AG09319 (cell line): Measurements from ENCODE around the gene ST6GALNAC4.

Source experiments
- DNase-seq: peaks from one replicate; pipeline ENCODE4 v3.0.0-alpha.2; 2010; ENCODE audit warnings: low read depth; ENCODE audit errors: extremely low read depth
- CTCF ChIP-seq: IDR thresholded peaks from 2 replicates; pipeline ENCODE4 v1.5.1; 2011; ENCODE audit warnings: low read depth, mild to moderate bottlenecking, inconsistent platforms, low read length, moderate library complexity

The ST6GALNAC4 gene

GRCh38 chr9:127899128-127899943, 17.5 kb downstream of the ST6GALNAC4 start, which contains the start of gene ST6GALNAC6:
TSS of gene ST6GALNAC6 (minus strand) at chr9:127899603. CDS start at chr9:127897981, 1,622 bp downstream.
- TF ChIP-seq CTCF, result no peak
- DNase-seq, result no peak

- TF ChIP-seq CTCF, result no peak
- DNase-seq, result peak; percentile 84
Measured at GRCh38 chr9:127898433-127899127, 18.3 kb downstream of the ST6GALNAC4 start.

GRCh38 chr9:127897193-127897692, 19.6 kb downstream of the ST6GALNAC4 start:
- TF ChIP-seq CTCF, result no peak
- DNase-seq, result no peak

- TF ChIP-seq CTCF, result no peak
- DNase-seq, result no peak
Measured at GRCh38 chr9:127896395-127897192, 20.2 kb downstream of the ST6GALNAC4 start.

- TF ChIP-seq CTCF, result no peak
- no peak for DNase-seq
Measured at GRCh38 chr9:127895811-127896210, 21.0 kb downstream of the ST6GALNAC4 start.

GRCh38 chr9:127893392-127893791, 23.4 kb downstream of the ST6GALNAC4 start:
- TF ChIP-seq CTCF, result no peak
- no peak for DNase-seq

- no peak for DNase-seq
- TF ChIP-seq CTCF, result no peak
Measured at GRCh38 chr9:127892831-127893230, 24.0 kb downstream of the ST6GALNAC4 start.
